ENCODE data around the gene EPX. TPM values are rescaled to one million over a fixed set of nuclear protein-coding genes. Genes with fewer than 3 reads are reported as not detected.
"Not testable (repeated sequence)": the region's sequence is repeated elsewhere in the genome, so short reads cannot be mapped to it uniquely, and the experiment has no call there.

EPX gene
- total RNA-seq = not detected in 2 replicates

GRCh38 chr17:58192612-58193011, at the start of gene EPX:
Gene EPX (plus strand): TSS chr17:58192726. CDS start chr17:58192847, 121 bp downstream.
- intact Hi-C loops (cut with micrococcal nuclease) = no loop called here

- intact Hi-C loops (cut with micrococcal nuclease) = not testable (repeated sequence)
Measured at GRCh38 chr17:58143335-58143734, 49.2 kb upstream of the EPX start.

- intact Hi-C loops (cut with micrococcal nuclease) = no loop called here
Measured at GRCh38 chr17:58144801-58145200, 47.7 kb upstream of the EPX start.

- intact Hi-C loops (cut with micrococcal nuclease) = no loop called here
Measured at GRCh38 chr17:58147930-58148434, 44.5 kb upstream of the EPX start, which contains the start of gene OR4D1. Gene OR4D1 (plus strand): TSS chr17:58148384. CDS start chr17:58155154, 6,770 bp downstream.

GRCh38 chr17:58148609-58149008, 43.9 kb upstream of the EPX start:
- intact Hi-C loops (cut with micrococcal nuclease) = no loop called here

- intact Hi-C loops (cut with micrococcal nuclease) = no loop called here
Measured at GRCh38 chr17:58150394-58150793, 42.1 kb upstream of the EPX start.

- intact Hi-C loops (cut with micrococcal nuclease) = loop anchor here (2.0 kb wide), 1 partner anchor 18 kb away; no protein-coding TSS in a partner anchor
Measured at GRCh38 chr17:58153046-58153445, 39.5 kb upstream of the EPX start.

GRCh38 chr17:58153671-58154070, 38.9 kb upstream of the EPX start:
- intact Hi-C loops (cut with micrococcal nuclease) = loop anchor here (2.0 kb wide), 1 partner anchor 17 kb away; no protein-coding TSS in a partner anchor

- intact Hi-C loops (cut with micrococcal nuclease) = no loop called here
Measured at GRCh38 chr17:58156839-58157803, 35.4 kb upstream of the EPX start.

- intact Hi-C loops (cut with micrococcal nuclease) = no loop called here
Measured at GRCh38 chr17:58158181-58158580, 34.3 kb upstream of the EPX start.

- intact Hi-C loops (cut with micrococcal nuclease) = no loop called here
Measured at GRCh38 chr17:58161566-58161965, 31.0 kb upstream of the EPX start.

GRCh38 chr17:58165981-58166380, 26.5 kb upstream of the EPX start:
- intact Hi-C loops (cut with micrococcal nuclease) = no loop called here

- intact Hi-C loops (cut with micrococcal nuclease) = no loop called here
Measured at GRCh38 chr17:58166682-58167081, 25.8 kb upstream of the EPX start, which contains the start of gene OR4D2. Gene OR4D2 (plus strand): TSS chr17:58166982. CDS start chr17:58169656, 2,674 bp downstream.

- intact Hi-C loops (cut with micrococcal nuclease) = loop anchor here (2.0 to 5.0 kb wide), 2 partner anchors 18 to 163 kb away; partner anchors contain the start of gene SRSF1
Measured at GRCh38 chr17:58170622-58171021, 21.9 kb upstream of the EPX start.

GRCh38 chr17:58172369-58173071, 20.0 kb upstream of the EPX start:
- intact Hi-C loops (cut with micrococcal nuclease) = loop anchor here (1.0 to 5.0 kb wide), 2 partner anchors 50 to 165 kb away; partner anchors contain the start of gene SRSF1

GRCh38 chr17:58174871-58175270, 17.7 kb upstream of the EPX start:
- intact Hi-C loops (cut with micrococcal nuclease) = loop anchor here (5.0 kb wide), 1 partner anchor 168 kb away; the partner anchor contains the start of gene SRSF1

- intact Hi-C loops (cut with micrococcal nuclease) = loop anchor here (1.0 kb wide), 1 partner anchor 56 kb away; no protein-coding TSS in a partner anchor
Measured at GRCh38 chr17:58176200-58176599, 16.3 kb upstream of the EPX start.

- intact Hi-C loops (cut with micrococcal nuclease) = no loop called here
Measured at GRCh38 chr17:58181796-58182195, 10.7 kb upstream of the EPX start.

- intact Hi-C loops (cut with micrococcal nuclease) = no loop called here
Measured at GRCh38 chr17:58183514-58183913, 9.0 kb upstream of the EPX start.

- intact Hi-C loops (cut with micrococcal nuclease) = no loop called here
Measured at GRCh38 chr17:58184308-58184985, 8.1 kb upstream of the EPX start.

Data from T-helper 2 cell treated with Interferon-gamma antibody and Interleukin-4, amounts not matched to agents 100 ng/mL and 5 ng/mL, for 36 hours (primary cell).